ENCODE data around the gene PLCD3.

The PLCD3 gene

DNA sequence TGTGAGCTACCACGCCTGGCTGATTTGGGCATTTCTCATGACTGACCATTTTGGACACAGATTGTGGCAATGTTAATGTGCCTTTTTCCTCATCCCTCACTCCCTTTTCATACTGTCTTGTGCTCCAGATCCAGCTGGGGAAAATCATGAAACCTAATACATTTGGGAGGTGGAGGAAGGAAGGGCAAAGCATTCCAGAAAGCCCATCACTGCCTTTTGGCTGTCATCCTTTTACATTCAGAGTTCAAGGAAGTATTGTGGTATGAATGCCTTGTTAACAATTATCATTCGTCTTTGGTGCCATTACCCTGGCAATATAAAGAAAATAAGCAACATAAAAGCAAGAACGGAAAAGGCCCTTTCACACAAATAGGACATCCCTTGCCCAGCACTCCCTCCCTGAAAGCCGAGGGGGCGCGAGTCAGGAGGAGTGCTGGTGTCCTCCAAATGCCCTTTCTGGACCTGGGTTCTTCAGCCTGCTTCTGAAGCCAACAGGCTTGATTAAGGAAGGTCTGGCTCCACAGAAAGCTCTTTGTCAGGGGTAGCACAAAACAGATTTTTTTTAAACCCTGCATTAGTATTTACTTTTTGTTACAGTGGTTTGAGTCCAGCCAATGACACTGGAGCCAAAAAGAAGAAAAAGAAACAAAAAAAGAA, 51.1 kb downstream of the PLCD3 start:
- H3K79me2 ChIP-seq (ENCODE audit: low read length): peaks cover 46% of the 10 kb centered on the region
- H3K27me3 ChIP-seq (replicated peaks; ENCODE audit: insufficient read depth, low read length): no peaks in the 10 kb centered on the region
- H3F3A ChIP-seq (ENCODE audit: insufficient read depth, low read length): no peaks in the 10 kb centered on the region
- peaks cover 13% of the 10 kb centered on the region; the same call in 1 of the 2 replicates for H3K36me3 ChIP-seq (replicated peaks; ENCODE audit: insufficient read depth, low read length)
- H3K9me3 ChIP-seq (replicated peaks; ENCODE audit: insufficient read depth, low read length): no peaks in the 10 kb centered on the region
- no peak overlapping the region for H3K27ac ChIP-seq (ENCODE audit: low read length)
- H3K4me2 ChIP-seq (ENCODE audit: low read depth, low read length): no peak overlapping the region
- no peak overlapping the region for H3K4me3 ChIP-seq (ENCODE audit: low read length)
- 0 out of 2 replicates have a peak, but pooled peaks cover 7% of the 10 kb centered on the region for H4K20me1 ChIP-seq (ENCODE audit: insufficient read depth, low read length)
- no peaks in the 10 kb centered on the region for H3K9me2 ChIP-seq (replicated peaks; ENCODE audit: insufficient read depth, low read length)
- H3K4me1 ChIP-seq (ENCODE audit: low read length): no peaks in the 10 kb centered on the region
- DNase-seq: no peak
- no peak overlapping the region for H2AFZ ChIP-seq (ENCODE audit: low read length)
- H3K9ac ChIP-seq (ENCODE audit: low read length): no peak overlapping the region
- TF ChIP-seq EZH2phosphoT487 (IDR thresholded peaks at IDR 0.05; ENCODE audit: low read length): no peak

DNA sequence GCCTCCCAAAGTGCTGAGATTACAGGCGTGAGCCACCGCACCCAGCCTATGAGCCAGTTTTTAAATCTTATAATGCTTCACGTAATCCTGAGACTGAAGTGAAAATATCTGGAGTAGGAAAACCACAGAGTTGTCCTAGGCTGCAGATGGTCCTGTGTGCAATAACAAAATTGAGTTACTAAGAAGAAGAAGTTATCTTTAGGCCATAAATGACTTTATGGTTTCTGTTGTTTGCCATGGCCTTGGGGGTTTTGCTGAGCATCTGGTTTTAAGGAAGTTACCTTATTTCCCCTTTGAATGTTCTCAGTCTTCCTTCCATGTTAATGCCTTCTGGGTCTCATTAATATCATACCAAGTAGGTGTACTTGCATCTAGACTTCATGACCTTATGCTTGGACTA, 54.7 kb downstream of the PLCD3 start:
- no peak overlapping the region for H3K27ac ChIP-seq (ENCODE audit: low read length)

GRCh38 chr17:45073414-45074070, 58.8 kb downstream of the PLCD3 start:
- Histone ChIP-seq H3K9ac (ENCODE audit: low read length) (no peak overlapping the region), H3K9me2 (replicated peaks; ENCODE audit: insufficient read depth, low read length) (no peaks in the 10 kb centered on the region), H3K9me3 (replicated peaks; ENCODE audit: insufficient read depth, low read length) (no peaks in the 10 kb centered on the region), H3K4me3 (ENCODE audit: low read length) (no peak overlapping the region), H3K4me1 (ENCODE audit: low read length) (no peaks in the 10 kb centered on the region), H2AFZ (ENCODE audit: low read length) (no peak overlapping the region), H3K27me3 (replicated peaks; ENCODE audit: insufficient read depth, low read length) (no peaks in the 10 kb centered on the region), H3K79me2 (ENCODE audit: low read length) (peaks cover 94% of the 10 kb centered on the region), H3K36me3 (replicated peaks; ENCODE audit: insufficient read depth, low read length) (peaks cover 10% of the 10 kb centered on the region; the same call in 1 of the 2 replicates), H3K4me2 (ENCODE audit: low read depth, low read length) (no peak overlapping the region), H3K27ac (ENCODE audit: low read length) (no peak overlapping the region), H3F3A (ENCODE audit: insufficient read depth, low read length) (no peaks in the 10 kb centered on the region), H4K20me1 (ENCODE audit: insufficient read depth, low read length) (0 out of 2 replicates have a peak, but pooled peaks cover 7% of the 10 kb centered on the region)
- TF ChIP-seq EZH2 (optimal IDR thresholded peaks at IDR 0.05; ENCODE audit: low read depth, low read length) (no peak), EZH2phosphoT487 (IDR thresholded peaks at IDR 0.05; ENCODE audit: low read length) (no peak)
- TF ChIP-seq, protein P1, sequence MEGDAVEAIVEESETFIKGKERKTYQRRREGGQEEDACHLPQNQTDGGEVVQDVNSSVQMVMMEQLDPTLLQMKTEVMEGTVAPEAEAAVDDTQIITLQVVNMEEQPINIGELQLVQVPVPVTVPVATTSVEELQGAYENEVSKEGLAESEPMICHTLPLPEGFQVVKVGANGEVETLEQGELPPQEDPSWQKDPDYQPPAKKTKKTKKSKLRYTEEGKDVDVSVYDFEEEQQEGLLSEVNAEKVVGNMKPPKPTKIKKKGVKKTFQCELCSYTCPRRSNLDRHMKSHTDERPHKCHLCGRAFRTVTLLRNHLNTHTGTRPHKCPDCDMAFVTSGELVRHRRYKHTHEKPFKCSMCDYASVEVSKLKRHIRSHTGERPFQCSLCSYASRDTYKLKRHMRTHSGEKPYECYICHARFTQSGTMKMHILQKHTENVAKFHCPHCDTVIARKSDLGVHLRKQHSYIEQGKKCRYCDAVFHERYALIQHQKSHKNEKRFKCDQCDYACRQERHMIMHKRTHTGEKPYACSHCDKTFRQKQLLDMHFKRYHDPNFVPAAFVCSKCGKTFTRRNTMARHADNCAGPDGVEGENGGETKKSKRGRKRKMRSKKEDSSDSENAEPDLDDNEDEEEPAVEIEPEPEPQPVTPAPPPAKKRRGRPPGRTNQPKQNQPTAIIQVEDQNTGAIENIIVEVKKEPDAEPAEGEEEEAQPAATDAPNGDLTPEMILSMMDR (IDR thresholded peaks at IDR 0.05; ENCODE audit: low read length): no peak
- no peak for DNase-seq

More for the DNA sequence above, 54.7 kb downstream of the PLCD3 start:
- Histone ChIP-seq H3K4me3 (ENCODE audit: low read length) (no peak overlapping the region), H3K36me3 (replicated peaks; ENCODE audit: insufficient read depth, low read length) (peaks cover 6% of the 10 kb centered on the region; the same call in 1 of the 2 replicates), H3K9ac (ENCODE audit: low read length) (no peak overlapping the region), H3K79me2 (ENCODE audit: low read length) (peaks cover 79% of the 10 kb centered on the region), H3K4me2 (ENCODE audit: low read depth, low read length) (no peak overlapping the region), H3K9me3 (replicated peaks; ENCODE audit: insufficient read depth, low read length) (no peaks in the 10 kb centered on the region), H4K20me1 (ENCODE audit: insufficient read depth, low read length) (0 out of 2 replicates have a peak, but pooled peaks cover 7% of the 10 kb centered on the region), H3K27me3 (replicated peaks; ENCODE audit: insufficient read depth, low read length) (no peaks in the 10 kb centered on the region), H3F3A (ENCODE audit: insufficient read depth, low read length) (no peaks in the 10 kb centered on the region), H3K9me2 (replicated peaks; ENCODE audit: insufficient read depth, low read length) (no peaks in the 10 kb centered on the region), H3K4me1 (ENCODE audit: low read length) (no peaks in the 10 kb centered on the region), H2AFZ (ENCODE audit: low read length) (no peak overlapping the region)
- TF ChIP-seq, protein P1 (IDR thresholded peaks at IDR 0.05; ENCODE audit: low read length): no peak
- TF ChIP-seq EZH2phosphoT487 (IDR thresholded peaks at IDR 0.05; ENCODE audit: low read length) (no peak), EZH2 (optimal IDR thresholded peaks at IDR 0.05; ENCODE audit: low read depth, low read length) (no peak)
- no peak for DNase-seq
